Lower leg skin (tissue), 4 donors: ENCODE results near the gene COL9A3. TPM values are rescaled to one million over a fixed set of nuclear protein-coding genes. Genes with fewer than 3 reads are reported as not detected.

Experiments
- DNase-seq, 2 donors: peaks; one replicate each; pipeline ENCODE4 v3.0.0-alpha.2; 2019; ENCODE audit warnings: low spot score in 2 of 2
- H3K4me3 ChIP-seq: fragments of 200-600 bp; sonication (generic); 2 replicates; pipeline ENCODE4 v1.5.1; 2017; ENCODE audit warnings: mild to moderate bottlenecking, low read depth; ENCODE audit not compliant: poor library complexity, severe bottlenecking
- POLR2A ChIP-seq, 2 donors: fragments of 450-650 bp; IDR thresholded peaks; one replicate each; pipeline ENCODE4 v1.6.1; 2016 to 2017; ENCODE audit warnings: antibody characterized with exemption in 2 of 2, mild to moderate bottlenecking in 1 of 2, moderate library complexity in 1 of 2
- WGBS, 2 donors: methylation state at CpG; one replicate each; pipeline ENCODE4 v1.1.5; 2018; 5-methylcytosine and 5-hydroxymethylcytosine counted together
- intact Hi-C: fragments of 100-400 bp; cut with DNase I; formaldehyde crosslinking; loops from one replicate; pipeline ENCODE4 v1.15.0; 2023; ENCODE audit warnings: low total_unique reads
- total RNA-seq, 4 donors: library from RNA; depleted of rRNA; stranded (reverse); fragments of >200 nt; gene quantifications; one replicate each; pipeline ENCODE4 v1.1.0, GENCODE V29; 2016
- TF ChIP-seq, protein P1 (sequence below), 3 donors: fragments of 450-650 bp; IDR thresholded peaks; one replicate each; pipeline ENCODE4 v1.5.1; 2016; ENCODE audit warnings: antibody characterized with exemption in 3 of 3, mild to moderate bottlenecking in 3 of 3, moderate library complexity in 2 of 3

Gene COL9A3
- total RNA-seq, 4 donors from 2014 or later: 5.6 to 14.1 (median 10.8) TPM

DNA sequence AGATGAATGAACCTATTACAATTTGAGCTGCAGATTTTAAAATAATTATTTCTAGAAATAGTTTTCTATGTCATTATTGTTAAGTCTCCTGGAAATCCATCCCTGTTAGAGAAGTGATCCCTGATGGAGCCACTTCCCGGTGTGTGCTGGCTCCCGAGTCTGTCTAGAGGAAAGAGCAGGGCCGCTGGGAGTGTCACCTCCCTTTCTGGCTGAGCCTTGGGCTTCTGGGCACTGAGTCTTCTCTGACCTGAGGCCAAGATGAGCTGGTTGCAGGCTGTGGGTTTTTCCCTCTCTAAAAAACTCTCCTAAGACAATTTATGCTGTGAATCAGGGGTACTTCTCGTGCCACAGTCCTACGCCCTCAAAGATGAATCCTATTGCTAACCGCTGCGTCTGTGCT is 73.6 kb downstream of the COL9A3 start:
- no peak for TF ChIP-seq POLR2A (IDR thresholded peaks at IDR 0.05)
- TF ChIP-seq, protein P1, sequence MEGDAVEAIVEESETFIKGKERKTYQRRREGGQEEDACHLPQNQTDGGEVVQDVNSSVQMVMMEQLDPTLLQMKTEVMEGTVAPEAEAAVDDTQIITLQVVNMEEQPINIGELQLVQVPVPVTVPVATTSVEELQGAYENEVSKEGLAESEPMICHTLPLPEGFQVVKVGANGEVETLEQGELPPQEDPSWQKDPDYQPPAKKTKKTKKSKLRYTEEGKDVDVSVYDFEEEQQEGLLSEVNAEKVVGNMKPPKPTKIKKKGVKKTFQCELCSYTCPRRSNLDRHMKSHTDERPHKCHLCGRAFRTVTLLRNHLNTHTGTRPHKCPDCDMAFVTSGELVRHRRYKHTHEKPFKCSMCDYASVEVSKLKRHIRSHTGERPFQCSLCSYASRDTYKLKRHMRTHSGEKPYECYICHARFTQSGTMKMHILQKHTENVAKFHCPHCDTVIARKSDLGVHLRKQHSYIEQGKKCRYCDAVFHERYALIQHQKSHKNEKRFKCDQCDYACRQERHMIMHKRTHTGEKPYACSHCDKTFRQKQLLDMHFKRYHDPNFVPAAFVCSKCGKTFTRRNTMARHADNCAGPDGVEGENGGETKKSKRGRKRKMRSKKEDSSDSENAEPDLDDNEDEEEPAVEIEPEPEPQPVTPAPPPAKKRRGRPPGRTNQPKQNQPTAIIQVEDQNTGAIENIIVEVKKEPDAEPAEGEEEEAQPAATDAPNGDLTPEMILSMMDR (IDR thresholded peaks at IDR 0.05): no peak
- 82 to 83% methylated on average over 7 of the region's 7 CpGs for WGBS, 2 donors
- no peak for DNase-seq
- H3K4me3 ChIP-seq: no peak overlapping the region
- intact Hi-C loops: no loop called here

Other genes with a start within 250 kb of the COL9A3 start
- gene SLCO4A1, start 174.5 kb upstream of the COL9A3 start, total RNA-seq: 100 to 1,000 TPM in 1 of 4 donors, 10 to 100 TPM in 3; 77.9 to 107 (median 81.5) TPM
- under 1 TPM in 3 of 4 donors, not detected in 1; 0.07 to 0.61 (median 0.13) TPM for gene NTSR1, start 108.2 kb upstream of the COL9A3 start, total RNA-seq
- gene MRGBP, start 20.6 kb upstream of the COL9A3 start, total RNA-seq: 10 to 100 TPM in 3 of 4 donors, 1 to 10 TPM in 1; 9.8 to 13.9 (median 10.2) TPM
- gene OGFR, start 12.2 kb upstream of the COL9A3 start, total RNA-seq: 10 to 100 TPM; 50.3 to 76.9 (median 58.5) TPM
- 10 to 100 TPM; 12.1 to 13.9 (median 13.1) TPM for gene TCFL5, start 44.8 kb downstream of the COL9A3 start, total RNA-seq
- 100 to 1,000 TPM in 1 of 4 donors, 10 to 100 TPM in 3; 54.2 to 105 (median 70.7) TPM for gene DIDO1, start 109.5 kb downstream of the COL9A3 start, total RNA-seq
- 10 to 100 TPM; 39.6 to 59.3 (median 44.2) TPM for gene GID8, start 121.1 kb downstream of the COL9A3 start, total RNA-seq
- 1 to 10 TPM in 2 of 4 donors, under 1 TPM in 2; 0.46 to 1.1 (median 0.73) TPM for gene SLC17A9, start 135.7 kb downstream of the COL9A3 start, total RNA-seq
- gene BHLHE23, start 189.9 kb downstream of the COL9A3 start, total RNA-seq: under 1 TPM in 1 of 4 donors, not detected in 3; 0.23 TPM